ENCODE measurements around the gene HES5. TPM values are rescaled to one million over a fixed set of nuclear protein-coding genes. Genes with fewer than 3 reads are reported as not detected.

The HES5 gene
- total RNA-seq, 1 donor from 2014 or later, result not detected

DNA sequence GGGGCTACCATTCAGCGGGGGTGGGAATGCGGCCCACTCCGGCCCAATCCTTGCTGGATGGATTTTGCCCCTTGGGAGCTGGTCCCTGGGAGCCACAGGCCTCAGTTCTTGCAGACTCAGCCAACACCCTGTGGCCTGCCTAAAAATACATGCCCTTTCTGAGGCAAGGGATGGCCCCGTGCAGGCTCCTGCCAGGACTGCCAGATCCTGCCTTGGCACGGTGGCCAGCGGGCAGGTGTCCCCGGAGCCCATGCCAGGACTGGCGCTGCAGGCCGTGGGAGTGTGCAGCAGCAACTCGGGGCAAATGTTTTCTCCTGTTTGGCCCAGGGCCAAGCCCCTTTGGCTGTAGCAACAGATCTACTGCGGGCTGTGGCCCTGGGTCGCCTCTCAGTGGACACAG lies 2.0 kb downstream of the HES5 start:
- H3K4me3 Mint-ChIP-seq (ENCODE audit: unreplicated experiment), result no peak overlapping the region
- no peak for TF ChIP-seq CTCF (IDR thresholded peaks at IDR 0.05)
- H3K27me3 Mint-ChIP-seq (ENCODE audit: unreplicated experiment), result no peaks in the 10 kb centered on the region
- no peak overlapping the region for H3K27ac Mint-ChIP-seq (ENCODE audit: unreplicated experiment)
- H3K9me3 Mint-ChIP-seq (ENCODE audit: unreplicated experiment), result no peaks in the 10 kb centered on the region
- peaks cover 50% of the 10 kb centered on the region for H3K4me1 Mint-ChIP-seq (ENCODE audit: unreplicated experiment)
- H3K36me3 Mint-ChIP-seq (ENCODE audit: unreplicated experiment), result no peaks in the 10 kb centered on the region
- DNase-seq (ENCODE audit: extremely low spot score, unreplicated experiment), result no peak

GRCh38 chr1:2527556-2527860 lies 2.6 kb downstream of the HES5 start:
- Mint-ChIP-seq H3K27me3 (ENCODE audit: unreplicated experiment) (no peaks in the 10 kb centered on the region), H3K4me3 (ENCODE audit: unreplicated experiment) (no peak overlapping the region), H3K4me1 (ENCODE audit: unreplicated experiment) (peaks cover 46% of the 10 kb centered on the region), H3K9me3 (ENCODE audit: unreplicated experiment) (no peaks in the 10 kb centered on the region), H3K27ac (ENCODE audit: unreplicated experiment) (no peak overlapping the region), H3K36me3 (ENCODE audit: unreplicated experiment) (no peaks in the 10 kb centered on the region)
- DNase-seq (ENCODE audit: extremely low spot score, unreplicated experiment), result no peak
- no peak for TF ChIP-seq CTCF (IDR thresholded peaks at IDR 0.05)

- no peak overlapping the region for H3K4me3 Mint-ChIP-seq (ENCODE audit: unreplicated experiment)
- TF ChIP-seq CTCF (IDR thresholded peaks at IDR 0.05), result no peak
- peaks cover 46% of the 10 kb centered on the region for H3K4me1 Mint-ChIP-seq (ENCODE audit: unreplicated experiment)
- no peaks in the 10 kb centered on the region for H3K36me3 Mint-ChIP-seq (ENCODE audit: unreplicated experiment)
- no peak for DNase-seq (ENCODE audit: extremely low spot score, unreplicated experiment)
- H3K27me3 Mint-ChIP-seq (ENCODE audit: unreplicated experiment), result no peaks in the 10 kb centered on the region
- no peaks in the 10 kb centered on the region for H3K9me3 Mint-ChIP-seq (ENCODE audit: unreplicated experiment)
- H3K27ac Mint-ChIP-seq (ENCODE audit: unreplicated experiment), result peak overlapping the region; percentile 23
Measured at GRCh38 chr1:2526824-2527555, 3.1 kb downstream of the HES5 start.

GRCh38 chr1:2525920-2526823 lies 3.9 kb downstream of the HES5 start, which contains the start of gene PANK4:
PANK4 (minus strand) TSS chr1:2526596; CDS start chr1:2526587, 9 bp downstream.
- peaks cover 46% of the 10 kb centered on the region for H3K4me1 Mint-ChIP-seq (ENCODE audit: unreplicated experiment)
- H3K36me3 Mint-ChIP-seq (ENCODE audit: unreplicated experiment), result peaks cover 2% of the 10 kb centered on the region
- DNase-seq (ENCODE audit: extremely low spot score, unreplicated experiment), result peak; percentile 96
- peak within 1 kb of the TSS; percentile 87 for H3K4me3 Mint-ChIP-seq (ENCODE audit: unreplicated experiment)
- peak within 1 kb of the TSS; percentile 93 for H3K27ac Mint-ChIP-seq (ENCODE audit: unreplicated experiment)
- no peaks in the 10 kb centered on the region for H3K27me3 Mint-ChIP-seq (ENCODE audit: unreplicated experiment)
- peak; percentile 23 for TF ChIP-seq CTCF (IDR thresholded peaks at IDR 0.05)
- H3K9me3 Mint-ChIP-seq (ENCODE audit: unreplicated experiment), result no peaks in the 10 kb centered on the region

DNA sequence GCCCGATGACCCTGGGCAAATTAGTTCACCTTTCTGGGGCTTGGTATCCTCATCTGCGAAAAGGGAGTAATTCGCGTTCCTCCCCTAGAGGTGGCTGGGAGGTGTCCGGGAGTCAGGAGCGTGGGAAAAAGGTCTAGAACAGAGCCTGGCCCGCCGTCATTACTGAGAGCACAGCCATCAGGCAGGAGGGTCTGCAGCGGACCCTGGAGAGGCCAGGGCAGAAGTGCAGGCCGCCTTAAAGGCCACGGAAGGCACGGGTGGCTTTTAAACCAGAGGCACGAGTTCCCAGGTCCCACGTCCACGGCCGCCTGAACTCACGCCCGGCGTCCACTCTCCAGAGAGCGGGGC lies 4.5 kb downstream of the HES5 start:
- no peak for TF ChIP-seq CTCF (IDR thresholded peaks at IDR 0.05)
- no peaks in the 10 kb centered on the region for H3K27me3 Mint-ChIP-seq (ENCODE audit: unreplicated experiment)
- H3K36me3 Mint-ChIP-seq (ENCODE audit: unreplicated experiment), result peaks cover 7% of the 10 kb centered on the region
- peaks cover 42% of the 10 kb centered on the region for H3K4me1 Mint-ChIP-seq (ENCODE audit: unreplicated experiment)
- H3K4me3 Mint-ChIP-seq (ENCODE audit: unreplicated experiment), result peak overlapping the region; percentile 87
- no peak for DNase-seq (ENCODE audit: extremely low spot score, unreplicated experiment)
- H3K9me3 Mint-ChIP-seq (ENCODE audit: unreplicated experiment), result no peaks in the 10 kb centered on the region
- H3K27ac Mint-ChIP-seq (ENCODE audit: unreplicated experiment), result peak overlapping the region; percentile 56
